Measurements from ENCODE around the gene ACP5.

ACP5 gene

GRCh38 chr19:11556634-11557420 is 20.6 kb downstream of the ACP5 start:
- no peak for TF ChIP-seq CTCF (IDR thresholded peaks at IDR 0.05; ENCODE audit: extremely low read depth, insufficient read depth, missing control alignments)
- DNase-seq (ENCODE audit: low spot score): no peak
- in situ Hi-C loops (cut with MboI; ENCODE audit: low pct_unique_long_range_greater_than_20kb, low sequenced_read_pairs, unreplicated experiment): no loop called here

- TF ChIP-seq CTCF (IDR thresholded peaks at IDR 0.05; ENCODE audit: extremely low read depth, insufficient read depth, missing control alignments): no peak
- no peak for DNase-seq (ENCODE audit: low spot score)
- in situ Hi-C loops (cut with MboI; ENCODE audit: low pct_unique_long_range_greater_than_20kb, low sequenced_read_pairs, unreplicated experiment): no loop called here
Measured at GRCh38 chr19:11555246-11555645, 22.2 kb downstream of the ACP5 start.

GRCh38 chr19:11554160-11554559 is 23.3 kb downstream of the ACP5 start:
- in situ Hi-C loops (cut with MboI; ENCODE audit: low pct_unique_long_range_greater_than_20kb, low sequenced_read_pairs, unreplicated experiment): no loop called here
- TF ChIP-seq CTCF (IDR thresholded peaks at IDR 0.05; ENCODE audit: extremely low read depth, insufficient read depth, missing control alignments): no peak
- no peak for DNase-seq (ENCODE audit: low spot score)

- in situ Hi-C loops (cut with MboI; ENCODE audit: low pct_unique_long_range_greater_than_20kb, low sequenced_read_pairs, unreplicated experiment): no loop called here
- DNase-seq (ENCODE audit: low spot score): no peak
- TF ChIP-seq CTCF (IDR thresholded peaks at IDR 0.05; ENCODE audit: extremely low read depth, insufficient read depth, missing control alignments): no peak
Measured at GRCh38 chr19:11552666-11553372, 24.6 kb downstream of the ACP5 start.

GRCh38 chr19:11551603-11552235 is 25.7 kb downstream of the ACP5 start:
- peak; percentile 21 for DNase-seq (ENCODE audit: low spot score)

More at GRCh38 chr19:11551603-11552235, 25.7 kb downstream of the ACP5 start:
- peak; percentile 55 for TF ChIP-seq CTCF (IDR thresholded peaks at IDR 0.05; ENCODE audit: extremely low read depth, insufficient read depth, missing control alignments)
- in situ Hi-C loops (cut with MboI; ENCODE audit: low pct_unique_long_range_greater_than_20kb, low sequenced_read_pairs, unreplicated experiment): no loop called here
